HG02981 (cell line): Measurements from ENCODE around the gene CALML3.
"Not testable (repeated sequence)": the region's sequence is repeated elsewhere in the genome, so short reads cannot be mapped to it uniquely, and the experiment has no call there.

Experiments
- ATAC-seq: cut with Tn5 transposase; IDR thresholded peaks from one replicate; pipeline ENCODE4 v1.9.1; 2021; ENCODE audit warnings: mild to moderate bottlenecking, moderate library complexity; ENCODE audit not compliant: unreplicated experiment

Gene CALML3

DNA sequence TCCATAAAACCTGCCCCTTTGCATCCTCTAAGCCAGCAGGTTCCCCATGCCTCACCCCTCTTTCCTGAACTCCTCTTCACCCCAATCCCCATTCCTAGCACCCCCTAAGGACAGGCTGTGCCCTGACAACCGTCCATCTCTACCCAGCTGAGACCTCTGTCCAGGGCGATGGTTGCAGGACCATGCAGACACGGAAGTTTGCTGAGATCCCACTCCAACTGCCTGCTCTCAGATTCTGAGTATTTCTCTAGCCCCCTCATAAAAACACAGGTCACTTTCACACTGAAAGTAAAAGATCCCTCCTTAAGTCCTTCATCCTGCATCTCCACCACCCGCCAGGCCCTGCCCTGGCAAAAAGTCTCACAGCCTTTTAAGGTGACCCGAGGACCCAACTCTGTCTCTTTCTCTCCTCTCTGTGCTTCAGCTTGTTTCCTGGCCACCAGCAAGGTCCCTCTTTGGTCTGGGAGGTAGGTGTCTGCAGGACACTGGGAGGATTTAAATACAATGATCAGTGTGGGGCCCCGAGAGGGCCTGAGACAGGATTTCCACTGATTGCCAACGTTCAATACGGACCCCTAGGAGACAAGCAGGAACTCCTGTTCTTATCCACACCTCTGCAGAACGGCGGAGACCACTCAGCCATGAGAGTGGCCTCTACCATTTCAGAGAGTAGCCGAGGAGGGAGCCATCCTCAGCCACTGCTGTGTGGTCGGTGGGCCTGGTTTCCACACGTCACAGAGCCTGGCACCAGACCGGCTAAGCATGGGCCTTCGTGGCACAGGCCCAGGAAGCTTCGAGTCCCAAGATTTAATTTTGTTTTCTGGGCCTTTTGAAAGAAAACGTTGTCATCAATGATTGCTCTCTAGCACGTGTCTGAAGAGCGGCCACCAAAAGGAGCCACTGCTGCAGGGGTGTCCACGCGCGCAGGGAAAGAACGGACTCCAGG lies 27.9 kb downstream of the CALML3 start:
- no peak for ATAC-seq

DNA sequence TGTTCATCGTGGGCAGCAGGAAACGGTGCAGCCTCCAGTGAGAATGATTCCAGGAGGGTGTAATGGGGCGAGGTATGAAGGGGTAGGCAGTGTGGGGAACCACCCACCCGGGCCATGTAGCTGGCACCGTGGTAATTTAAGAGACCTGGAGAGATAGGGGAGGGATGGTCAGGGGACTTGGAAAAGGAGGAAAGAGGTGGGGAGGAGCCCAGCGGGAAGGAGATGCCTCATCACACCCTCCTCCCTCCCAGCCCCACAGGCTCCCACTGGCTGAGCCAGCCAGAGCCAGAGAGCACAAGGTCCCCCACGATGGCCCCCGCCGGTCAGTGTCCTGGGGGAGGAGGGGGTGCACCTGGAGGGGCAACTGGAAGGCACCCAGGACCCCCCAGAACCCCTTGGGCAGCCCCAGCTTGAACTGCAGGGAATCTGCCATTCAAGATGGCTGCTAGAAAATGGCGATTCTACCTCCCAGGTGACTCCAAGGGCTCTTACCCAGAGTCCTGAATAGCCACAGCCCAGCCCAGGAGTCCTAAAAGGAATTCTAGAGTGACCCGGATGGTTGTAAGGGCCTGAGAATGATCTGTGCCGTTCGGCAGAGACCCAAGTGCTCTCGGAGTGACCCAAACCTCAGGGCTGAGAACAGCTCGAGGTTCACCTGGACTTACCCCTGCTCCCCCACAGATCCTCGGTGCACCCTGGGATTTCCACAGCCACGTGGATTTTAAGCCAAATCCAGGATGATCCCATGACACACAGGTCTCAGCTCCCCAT lies 28.8 kb downstream of the CALML3 start:
- no peak for ATAC-seq

GRCh38 chr10:5555021-5555510 lies 30.3 kb downstream of the CALML3 start:
- ATAC-seq, result no peak

DNA sequence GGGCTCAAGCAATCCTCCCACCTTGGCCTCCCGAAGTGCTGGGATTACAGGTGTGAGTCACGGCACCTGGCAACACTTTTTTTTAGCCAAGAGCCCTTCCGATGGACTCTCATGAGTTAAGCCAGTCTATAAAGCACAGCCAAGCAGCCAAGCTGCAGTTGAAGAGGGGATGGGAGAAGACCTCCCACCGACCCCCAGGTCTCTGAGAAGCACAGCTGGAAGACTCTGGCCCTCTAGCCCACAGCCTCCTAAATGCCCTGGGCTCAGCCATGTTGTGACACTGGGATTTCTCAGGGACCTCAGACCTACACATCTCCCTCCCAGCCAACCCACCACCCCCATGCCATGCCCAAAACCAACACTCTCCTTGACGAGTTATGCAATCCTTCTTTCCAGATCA lies 31.1 kb downstream of the CALML3 start:
- ATAC-seq, result no peak

DNA sequence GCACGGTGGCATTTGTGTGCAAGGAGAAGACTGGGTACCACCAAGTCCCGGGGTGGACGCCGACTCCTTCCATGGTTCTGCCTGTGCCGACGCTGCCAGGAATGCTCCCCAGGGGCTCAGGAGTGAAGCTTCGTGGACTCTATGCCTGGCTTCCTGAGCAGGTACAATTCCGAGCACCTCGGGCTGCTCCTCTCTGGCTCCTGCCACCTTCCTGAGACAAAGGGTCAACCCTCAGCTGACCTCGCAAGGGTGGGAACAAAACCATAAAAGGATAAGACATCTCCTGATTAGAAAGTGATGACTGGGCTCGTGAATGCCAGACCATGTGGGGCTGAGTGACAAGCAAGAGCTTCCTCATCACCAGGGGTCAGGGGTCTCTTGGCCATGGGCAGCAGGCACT lies 31.8 kb downstream of the CALML3 start:
- no peak for ATAC-seq

- ATAC-seq, result no peak
Observed at GRCh38 chr10:5557040-5557721, 32.4 kb downstream of the CALML3 start.

DNA sequence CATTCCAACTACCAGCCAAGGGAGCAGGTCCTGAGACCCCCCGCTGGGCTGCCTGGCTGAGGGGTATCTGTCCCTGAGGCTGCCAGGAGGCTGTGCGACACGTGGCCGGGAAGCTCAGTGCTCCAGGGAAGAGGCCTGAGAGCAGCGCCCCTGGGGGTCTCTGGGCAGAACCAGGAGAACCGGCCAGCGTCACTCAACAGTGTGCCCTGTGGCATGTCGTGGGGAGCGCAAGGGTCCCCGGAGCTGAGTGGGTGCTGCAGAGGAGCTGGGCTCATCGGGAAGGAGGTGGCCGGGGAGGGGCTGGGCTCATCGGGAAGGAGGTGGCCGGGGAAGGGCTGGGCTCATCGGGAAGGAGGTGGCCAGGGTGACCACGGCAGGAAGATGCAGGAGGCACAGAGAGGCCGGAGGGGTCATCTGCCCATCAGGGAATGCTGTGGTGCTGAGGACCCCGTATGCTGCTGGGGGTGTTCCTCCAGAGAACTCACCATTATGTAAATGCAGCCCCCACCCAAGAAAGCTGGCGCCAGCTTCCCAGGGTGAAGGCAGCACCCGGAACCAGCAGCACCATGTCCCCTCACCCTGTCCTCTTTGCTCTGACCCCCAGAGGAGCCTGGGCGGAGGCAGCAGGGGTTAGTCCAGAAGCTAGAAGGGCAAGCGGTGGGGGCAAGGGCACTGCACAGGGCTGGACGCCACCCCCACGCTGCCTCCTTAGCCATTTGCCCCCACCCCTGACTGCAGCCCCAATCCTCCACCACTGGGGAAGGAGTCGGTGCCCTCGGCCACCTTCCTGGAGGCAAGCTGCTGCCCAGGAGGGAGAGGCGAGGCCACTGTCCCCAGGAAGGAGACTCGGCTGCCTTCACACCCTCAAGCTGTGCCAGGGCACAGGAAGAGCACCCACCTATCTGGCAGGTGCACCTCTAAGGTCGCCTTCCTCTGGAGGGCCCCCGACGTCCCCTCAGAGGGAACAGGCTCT lies 33.3 kb downstream of the CALML3 start:
- ATAC-seq, result no peak

GRCh38 chr10:5559022-5559421 lies 34.3 kb downstream of the CALML3 start:
- ATAC-seq, result not testable (repeated sequence)

DNA sequence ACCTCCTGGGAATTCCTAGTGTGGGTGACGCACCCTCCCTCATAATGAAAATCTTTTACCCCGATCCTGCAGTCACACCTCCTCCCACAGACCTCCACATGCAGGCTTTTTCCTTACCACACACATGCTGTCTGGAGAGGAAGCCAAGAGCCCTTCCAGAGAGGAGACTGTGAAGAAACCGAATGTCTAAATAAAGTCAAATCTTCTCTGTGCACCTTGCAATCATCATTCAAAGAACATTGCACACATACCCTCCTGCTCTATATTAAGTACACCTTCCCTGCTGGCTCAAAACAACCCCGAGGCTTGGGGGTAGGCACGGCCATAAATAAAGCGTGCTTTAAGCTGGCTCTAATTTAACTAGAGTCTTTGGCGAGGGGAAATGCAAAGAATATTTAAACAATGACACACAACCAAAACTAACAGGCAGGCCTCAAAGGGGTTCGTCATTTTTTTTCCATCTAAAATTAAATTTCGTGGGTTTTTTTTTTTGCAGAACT lies 34.9 kb downstream of the CALML3 start:
- ATAC-seq, result no peak

DNA sequence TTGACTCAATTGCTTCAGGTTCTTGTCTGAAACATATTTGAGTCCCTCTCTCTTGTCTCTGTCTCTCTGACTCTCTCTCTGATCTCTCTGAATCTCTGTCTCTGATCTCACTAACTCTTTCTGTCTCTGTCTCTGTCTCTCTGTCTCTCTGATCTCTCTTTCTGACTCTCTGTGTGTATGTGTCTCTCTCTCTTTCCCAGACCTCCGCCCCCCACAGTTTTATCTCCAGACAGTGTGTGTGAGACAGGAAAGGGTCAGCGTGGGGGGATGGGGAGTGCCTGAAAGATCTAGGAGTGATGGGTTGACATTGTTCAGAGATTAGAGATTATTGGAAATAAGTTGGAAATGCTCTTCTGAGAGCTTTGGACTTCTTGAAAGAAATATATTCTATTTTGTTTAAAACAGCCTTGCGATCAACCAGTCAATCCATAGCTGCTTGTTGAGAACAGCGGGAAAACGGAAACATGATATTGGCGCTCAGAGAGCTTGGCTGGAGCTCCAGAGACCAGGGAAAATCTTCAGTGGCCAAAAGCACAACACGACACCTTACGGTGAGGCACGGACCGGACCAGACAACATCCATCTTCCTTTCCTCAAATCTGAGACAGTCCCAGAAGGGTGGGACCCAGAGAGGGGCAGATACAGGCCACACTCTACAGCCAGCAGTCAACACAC lies 35.5 kb downstream of the CALML3 start:
- no peak for ATAC-seq

GRCh38 chr10:5560817-5561703 lies 36.3 kb downstream of the CALML3 start:
- ATAC-seq, result no peak

- no peak for ATAC-seq
Observed at GRCh38 chr10:5561704-5562645, 37.2 kb downstream of the CALML3 start.

DNA sequence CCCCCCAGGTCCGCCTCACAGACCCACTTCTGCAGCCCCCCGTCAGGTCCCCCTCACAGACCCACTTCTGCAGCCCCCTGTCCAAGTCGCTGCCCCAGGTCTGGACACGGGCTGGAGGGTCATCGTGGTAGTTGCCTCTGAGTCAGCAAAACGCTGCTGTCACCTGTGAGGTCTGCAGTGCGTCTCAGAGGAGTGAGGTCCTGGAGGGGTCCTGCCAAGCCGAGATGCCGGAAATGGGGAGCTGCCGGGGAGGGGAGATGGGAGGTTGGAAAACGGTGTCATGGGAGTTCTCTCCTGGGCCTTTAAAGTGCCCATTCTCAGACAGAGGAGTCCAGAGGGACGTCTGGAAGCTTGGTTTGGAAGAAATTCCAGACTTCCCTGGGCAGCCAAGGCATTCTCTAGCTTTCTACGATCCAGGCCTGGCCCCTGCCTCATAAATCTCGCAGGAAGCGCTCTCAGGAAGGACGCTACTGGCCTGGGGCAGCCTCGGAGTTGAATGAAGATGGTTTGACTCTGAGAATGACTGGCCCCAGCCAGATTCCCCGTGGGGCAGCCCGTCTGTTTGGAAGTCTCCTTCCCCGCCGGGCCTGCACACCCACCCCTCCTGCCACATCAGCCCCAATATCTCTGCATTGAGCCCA lies 38.7 kb downstream of the CALML3 start:
- no peak for ATAC-seq

DNA sequence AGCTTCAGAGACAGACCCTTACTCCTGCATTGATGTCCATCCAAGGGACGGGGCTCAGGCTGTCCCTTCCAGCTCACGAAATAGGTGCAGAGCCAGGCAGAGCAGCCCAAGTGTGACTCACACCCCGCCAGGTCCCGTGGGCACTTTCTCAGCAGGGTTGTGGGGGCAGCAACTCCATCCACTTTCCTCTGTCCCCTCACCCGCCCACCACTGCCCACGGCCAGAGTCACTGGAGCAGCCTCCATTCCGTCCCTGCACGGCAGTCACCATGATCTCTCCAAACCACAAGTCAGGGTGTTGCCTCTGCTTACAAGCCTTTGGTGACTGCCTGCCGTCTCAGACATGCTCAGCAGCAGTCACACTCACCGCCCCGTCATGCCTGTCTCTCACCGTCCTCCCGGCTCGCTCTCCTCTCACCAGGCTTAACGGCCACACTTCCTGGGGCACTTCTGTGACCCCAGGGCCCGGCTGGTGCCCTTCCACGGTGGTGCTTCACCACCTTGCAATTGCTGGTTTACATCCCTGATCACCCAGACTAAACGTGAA lies 39.3 kb downstream of the CALML3 start:
- ATAC-seq, result no peak

DNA sequence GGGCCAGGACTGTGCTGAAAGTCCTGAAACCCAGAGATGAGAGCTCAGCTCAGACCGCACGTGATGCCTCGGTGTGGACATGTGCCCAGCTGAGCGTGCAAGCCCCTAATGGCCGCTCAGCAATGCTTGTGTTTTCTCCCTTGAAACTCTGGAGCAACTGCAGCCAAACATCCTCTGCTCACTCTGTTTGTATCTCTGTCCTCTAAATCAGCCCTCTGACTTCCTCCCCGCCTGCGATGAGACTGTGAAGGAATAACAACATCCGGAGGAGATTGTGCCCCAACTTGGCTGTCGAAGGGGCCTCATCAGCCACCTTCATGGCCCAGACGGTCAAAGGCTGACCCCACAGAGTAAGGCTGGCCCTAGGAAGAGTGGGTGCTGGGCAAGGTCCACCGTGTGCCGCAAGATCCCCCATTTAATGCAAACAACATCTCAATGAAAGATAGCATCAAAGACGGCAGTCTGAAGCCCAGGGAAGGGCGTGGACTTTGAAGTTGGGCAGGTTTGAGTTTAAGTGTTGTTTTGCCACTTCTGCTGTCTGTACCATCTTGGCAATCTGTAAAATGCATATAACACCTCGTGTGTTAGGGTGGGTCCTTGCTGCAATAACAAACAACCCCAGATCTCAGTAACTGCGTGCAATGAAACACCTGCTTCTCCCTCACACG lies 39.9 kb downstream of the CALML3 start:
- ATAC-seq, result no peak

GRCh38 chr10:5565205-5565545 lies 40.4 kb downstream of the CALML3 start:
- ATAC-seq, result no peak
